ENCODE data around the gene ARHGAP36.

The ARHGAP36 gene

DNA sequence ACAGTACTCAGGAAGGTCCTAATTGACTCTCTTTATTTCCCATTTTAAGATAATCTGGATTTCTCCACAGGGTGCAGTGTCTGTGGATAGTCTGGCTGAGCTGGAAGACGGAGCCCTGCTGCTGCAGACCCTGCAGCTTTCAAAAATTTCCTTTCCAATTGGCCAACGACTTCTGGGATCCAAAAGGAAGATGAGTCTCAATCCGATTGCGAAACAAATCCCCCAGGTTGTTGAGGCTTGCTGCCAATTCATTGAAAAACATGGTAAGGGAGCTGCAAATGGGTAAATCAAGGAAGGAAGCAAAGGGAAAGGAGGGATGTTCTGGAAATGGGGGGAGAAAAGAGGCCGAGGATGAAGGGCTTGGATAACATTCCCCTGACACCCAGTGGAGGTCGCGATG lies 26.0 kb downstream of the ARHGAP36 start:
- WGBS (ENCODE audit: extremely low coverage, insufficient coverage, insufficient read length), result no CpG with 5 or more reads among the region's 7 CpGs
- Histone ChIP-seq H3K14ac (ENCODE audit: low read length) (no peak overlapping the region), H2BK12ac (ENCODE audit: low read length) (no peak overlapping the region)

GRCh38 chrX:131136776-131137175 lies 78.6 kb downstream of the ARHGAP36 start:
- no peak overlapping the region for H3K4me3 ChIP-seq (ENCODE audit: low read depth, low read length)
- no peak overlapping the region for H3K23ac ChIP-seq (ENCODE audit: low read length)
- H2AK5ac ChIP-seq (ENCODE audit: low read length), result no peak overlapping the region
- no peak overlapping the region for H2BK12ac ChIP-seq (ENCODE audit: low read length)
- H3K36me3 ChIP-seq (ENCODE audit: control insufficient read depth in 1 of 2, insufficient read depth in 2 of 2, low read length in 2 of 2), result no peaks in the 10 kb centered on the region
- no peaks in the 10 kb centered on the region for H3K27me3 ChIP-seq (ENCODE audit: insufficient read depth, low read length)
- no peak overlapping the region for H2BK120ac ChIP-seq (ENCODE audit: insufficient read depth, low read length, poor library complexity)
- no CpG with 5 or more reads among the region's 27 CpGs for WGBS (ENCODE audit: extremely low coverage, insufficient coverage, insufficient read length)
- no peak overlapping the region for H4K8ac ChIP-seq (ENCODE audit: low read depth, low read length)
- no peaks in the 10 kb centered on the region for H3K79me1 ChIP-seq (ENCODE audit: low read length)
- H4K91ac ChIP-seq (ENCODE audit: low read depth, low read length), result no peak overlapping the region
- no peak overlapping the region for H3K27ac ChIP-seq (ENCODE audit: low read depth, low read length)
- no peaks in the 10 kb centered on the region for H3K9me3 ChIP-seq (ENCODE audit: insufficient read depth, low read depth, low read length)
- no peak overlapping the region for H2BK5ac ChIP-seq (ENCODE audit: low read depth, low read length, poor library complexity)
- no peak overlapping the region for H2AFZ ChIP-seq (ENCODE audit: insufficient read depth, low read length, poor library complexity)
- H3K4ac ChIP-seq (ENCODE audit: low read depth, low read length), result no peak overlapping the region
- no peaks in the 10 kb centered on the region for H3K79me2 ChIP-seq (ENCODE audit: control insufficient read depth, insufficient read depth, low read length, poor library complexity)
- no peak overlapping the region for H4K12ac ChIP-seq (ENCODE audit: low read depth, low read length)
- H3K18ac ChIP-seq (ENCODE audit: low read length), result no peak overlapping the region
- no peak overlapping the region for H3K4me2 ChIP-seq (ENCODE audit: low read length)
- no peak overlapping the region for H3K9ac ChIP-seq (ENCODE audit: low read length)
- no peak overlapping the region for H3K14ac ChIP-seq (ENCODE audit: low read length)
- H3K4me1 ChIP-seq (ENCODE audit: control insufficient read depth in 1 of 2, insufficient read depth in 2 of 2, low read length in 2 of 2), result no peaks in the 10 kb centered on the region
- no peak for DNase-seq

More for the DNA sequence above, 26.0 kb downstream of the ARHGAP36 start:
- no peak overlapping the region for H3K18ac ChIP-seq (ENCODE audit: low read length)
- H2AFZ ChIP-seq (ENCODE audit: insufficient read depth, low read length, poor library complexity), result no peak overlapping the region
- H3K4ac ChIP-seq (ENCODE audit: low read depth, low read length), result no peak overlapping the region
- no peak overlapping the region for H4K8ac ChIP-seq (ENCODE audit: low read depth, low read length)
- H4K91ac ChIP-seq (ENCODE audit: low read depth, low read length), result no peak overlapping the region
- no peak overlapping the region for H3K27ac ChIP-seq (ENCODE audit: low read depth, low read length)
- peaks cover 30% of the 10 kb centered on the region for H3K27me3 ChIP-seq (ENCODE audit: insufficient read depth, low read length)
- H3K79me1 ChIP-seq (ENCODE audit: low read length), result no peaks in the 10 kb centered on the region
- H3K4me3 ChIP-seq (ENCODE audit: low read depth, low read length), result no peak overlapping the region
- H3K79me2 ChIP-seq (ENCODE audit: control insufficient read depth, insufficient read depth, low read length, poor library complexity), result no peaks in the 10 kb centered on the region
- H3K9me3 ChIP-seq (ENCODE audit: insufficient read depth, low read depth, low read length), result peaks cover 3% of the 10 kb centered on the region
- H3K9ac ChIP-seq (ENCODE audit: low read length), result no peak overlapping the region
- no peak for DNase-seq
- no peaks in the 10 kb centered on the region for H3K4me1 ChIP-seq (ENCODE audit: control insufficient read depth in 1 of 2, insufficient read depth in 2 of 2, low read length in 2 of 2)
- H2BK5ac ChIP-seq (ENCODE audit: low read depth, low read length, poor library complexity), result no peak overlapping the region
- no peak overlapping the region for H4K12ac ChIP-seq (ENCODE audit: low read depth, low read length)
- H3K36me3 ChIP-seq (ENCODE audit: control insufficient read depth in 1 of 2, insufficient read depth in 2 of 2, low read length in 2 of 2), result no peaks in the 10 kb centered on the region
- H2BK120ac ChIP-seq (ENCODE audit: insufficient read depth, low read length, poor library complexity), result no peak overlapping the region
- no peak overlapping the region for H3K4me2 ChIP-seq (ENCODE audit: low read length)
- H3K23ac ChIP-seq (ENCODE audit: low read length), result no peak overlapping the region
- no peak overlapping the region for H2AK5ac ChIP-seq (ENCODE audit: low read length)

- H2AK5ac ChIP-seq (ENCODE audit: low read length), result no peak overlapping the region
- no peak overlapping the region for H2AFZ ChIP-seq (ENCODE audit: insufficient read depth, low read length, poor library complexity)
- H2BK120ac ChIP-seq (ENCODE audit: insufficient read depth, low read length, poor library complexity), result no peak overlapping the region
- no peaks in the 10 kb centered on the region for H3K27me3 ChIP-seq (ENCODE audit: insufficient read depth, low read length)
- H3K27ac ChIP-seq (ENCODE audit: low read depth, low read length), result no peak overlapping the region
- no peak overlapping the region for H3K4me2 ChIP-seq (ENCODE audit: low read length)
- no peak overlapping the region for H3K9ac ChIP-seq (ENCODE audit: low read length)
- no peak for DNase-seq
- no peak overlapping the region for H3K23ac ChIP-seq (ENCODE audit: low read length)
- no peak overlapping the region for H3K4me3 ChIP-seq (ENCODE audit: low read depth, low read length)
- no peak overlapping the region for H3K18ac ChIP-seq (ENCODE audit: low read length)
- no peak overlapping the region for H2BK12ac ChIP-seq (ENCODE audit: low read length)
- H3K4me1 ChIP-seq (ENCODE audit: control insufficient read depth in 1 of 2, insufficient read depth in 2 of 2, low read length in 2 of 2), result no peaks in the 10 kb centered on the region
- no peaks in the 10 kb centered on the region for H3K9me3 ChIP-seq (ENCODE audit: insufficient read depth, low read depth, low read length)
- H3K14ac ChIP-seq (ENCODE audit: low read length), result no peak overlapping the region
- H4K12ac ChIP-seq (ENCODE audit: low read depth, low read length), result no peak overlapping the region
- H2BK5ac ChIP-seq (ENCODE audit: low read depth, low read length, poor library complexity), result no peak overlapping the region
- no CpG with 5 or more reads among the region's 2 CpGs for WGBS (ENCODE audit: extremely low coverage, insufficient coverage, insufficient read length)
- no peaks in the 10 kb centered on the region for H3K79me2 ChIP-seq (ENCODE audit: control insufficient read depth, insufficient read depth, low read length, poor library complexity)
- H4K91ac ChIP-seq (ENCODE audit: low read depth, low read length), result no peak overlapping the region
- H3K79me1 ChIP-seq (ENCODE audit: low read length), result no peaks in the 10 kb centered on the region
- no peak overlapping the region for H4K8ac ChIP-seq (ENCODE audit: low read depth, low read length)
- no peaks in the 10 kb centered on the region for H3K36me3 ChIP-seq (ENCODE audit: control insufficient read depth in 1 of 2, insufficient read depth in 2 of 2, low read length in 2 of 2)
- no peak overlapping the region for H3K4ac ChIP-seq (ENCODE audit: low read depth, low read length)
Observed at GRCh38 chrX:131139072-131139471, 80.9 kb downstream of the ARHGAP36 start.
